DMS 273 (cell line): ENCODE measurements around the gene NLE1.
"Not testable (repeated sequence)": the region's sequence is repeated elsewhere in the genome, so short reads cannot be mapped to it uniquely, and the experiment has no call there.

Experiments
- DNase-seq: peaks from one replicate; lab custom pipeline; 2025; ENCODE audit not compliant: unreplicated experiment; lab: John Stamatoyannopoulos, UW

The NLE1 gene

GRCh38 chr17:35141681-35142466 is at the start of gene NLE1:
TSS of gene NLE1 (minus strand) at chr17:35142303. CDS start at chr17:35142275, 28 bp downstream.
- peak; percentile 93 for DNase-seq

GRCh38 chr17:35191001-35191695 is 49.0 kb upstream of the NLE1 start:
- no peak for DNase-seq

- no peak for DNase-seq
Measured at GRCh38 chr17:35189291-35189690, 47.2 kb upstream of the NLE1 start.

GRCh38 chr17:35188111-35188510 is 46.0 kb upstream of the NLE1 start:
- no peak for DNase-seq

GRCh38 chr17:35187481-35187880 is 45.4 kb upstream of the NLE1 start:
- DNase-seq: no peak

GRCh38 chr17:35185849-35186248 is 43.7 kb upstream of the NLE1 start:
- DNase-seq: no peak

GRCh38 chr17:35184274-35184673 is 42.2 kb upstream of the NLE1 start:
- DNase-seq: no peak

GRCh38 chr17:35183332-35183731 is 41.2 kb upstream of the NLE1 start:
- no peak for DNase-seq

- not testable (repeated sequence) for DNase-seq
Measured at GRCh38 chr17:35179379-35179778, 37.3 kb upstream of the NLE1 start.

GRCh38 chr17:35176897-35177296 is 34.8 kb upstream of the NLE1 start:
- no peak for DNase-seq

GRCh38 chr17:35175638-35176415 is 33.7 kb upstream of the NLE1 start:
- DNase-seq: no peak

- no peak for DNase-seq
Measured at GRCh38 chr17:35174835-35175334, 32.8 kb upstream of the NLE1 start.

- not testable (repeated sequence) for DNase-seq
Measured at GRCh38 chr17:35172321-35172720, 30.2 kb upstream of the NLE1 start.

GRCh38 chr17:35171834-35172233 is 29.7 kb upstream of the NLE1 start:
- DNase-seq: no peak

GRCh38 chr17:35170968-35171771 is 29.1 kb upstream of the NLE1 start:
- peak; percentile 36 for DNase-seq

- DNase-seq: no peak
Measured at GRCh38 chr17:35169835-35170363, 27.8 kb upstream of the NLE1 start.

GRCh38 chr17:35167666-35168065 is 25.6 kb upstream of the NLE1 start:
- no peak for DNase-seq

- DNase-seq: no peak
Measured at GRCh38 chr17:35167046-35167445, 24.9 kb upstream of the NLE1 start.

GRCh38 chr17:35166526-35166925 is 24.4 kb upstream of the NLE1 start:
- no peak for DNase-seq

- no peak for DNase-seq
Measured at GRCh38 chr17:35164716-35165115, 22.6 kb upstream of the NLE1 start.
